Panc1 (cell line): ENCODE data around the gene CNTN5.

Source experiments
- CTCF ChIP-seq: fragments of 450-650 bp; IDR thresholded peaks from 2 replicates; pipeline ENCODE4 v1.5.1; 2017; ENCODE audit warnings: mild to moderate bottlenecking
- POLR2AphosphoS5 ChIP-seq: IDR thresholded peaks from 2 replicates; pipeline ENCODE4 v1.6.1; 2012; ENCODE audit warnings: mild to moderate bottlenecking, low read depth, low read length, moderate library complexity
- REST ChIP-seq, 2 experiments: IDR thresholded peaks; 2 replicates each; pipeline ENCODE4 v1.6.1; 2011 to 2012; ENCODE audit warnings: low read depth in 2 of 2, control low read depth in 1 of 2, low read length in 1 of 2, mild to moderate bottlenecking in 1 of 2, moderate library complexity in 1 of 2; ENCODE audit not compliant: insufficient read depth in 1 of 2
- SIN3A ChIP-seq: IDR thresholded peaks from 2 replicates; pipeline ENCODE4 v1.6.1; 2012; ENCODE audit warnings: low read depth, mild to moderate bottlenecking, low read length, moderate library complexity, borderline replicate concordance; ENCODE audit not compliant: insufficient read depth
- TCF7L2 ChIP-seq: IDR thresholded peaks from 2 replicates; pipeline ENCODE4 v1.6.1; 2011; ENCODE audit warnings: mild to moderate bottlenecking, low read depth, low read length, inconsistent platforms

- TF ChIP-seq CTCF (no peak), POLR2AphosphoS5 (no peak), SIN3A (no peak), TCF7L2 (no peak), REST (IDR thresholded peaks at IDR 0.05; ENCODE audit: insufficient read depth in 1 of 2, low read depth in 2 of 2, low read length in 1 of 2) (no peak)
Measured at GRCh38 chr11:100269516-100269915, 1248.8 kb downstream of the CNTN5 start.
